GM18519 (cell line): Measurements from ENCODE around the gene POMGNT2.

ENCODE experiments used
- ATAC-seq: cut with Tn5 transposase; IDR thresholded peaks from one replicate; pipeline ENCODE4 v1.9.1; 2021; ENCODE audit warnings: mild to moderate bottlenecking, moderate library complexity; ENCODE audit not compliant: unreplicated experiment, low FRiP score

Gene POMGNT2

DNA sequence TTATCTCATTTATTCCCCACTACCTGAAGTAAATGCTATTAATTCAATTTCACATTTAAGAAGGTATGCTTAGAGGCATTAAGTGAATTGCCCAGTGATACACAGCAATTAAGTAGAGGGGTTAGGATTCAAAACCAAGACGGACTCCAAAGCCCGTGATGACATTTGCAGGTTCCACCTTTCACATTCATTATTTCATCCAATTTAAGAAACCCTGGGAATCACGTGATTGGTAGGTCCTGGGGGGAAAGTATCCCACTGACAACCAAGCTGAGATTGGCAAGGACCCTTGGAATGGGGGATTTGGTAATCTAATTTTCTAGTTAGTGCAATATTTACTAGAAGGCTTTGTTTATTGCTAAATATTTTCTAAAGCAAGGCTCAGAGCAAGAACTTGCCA lies 1.8 kb downstream of the POMGNT2 start:
- no peak for ATAC-seq

DNA sequence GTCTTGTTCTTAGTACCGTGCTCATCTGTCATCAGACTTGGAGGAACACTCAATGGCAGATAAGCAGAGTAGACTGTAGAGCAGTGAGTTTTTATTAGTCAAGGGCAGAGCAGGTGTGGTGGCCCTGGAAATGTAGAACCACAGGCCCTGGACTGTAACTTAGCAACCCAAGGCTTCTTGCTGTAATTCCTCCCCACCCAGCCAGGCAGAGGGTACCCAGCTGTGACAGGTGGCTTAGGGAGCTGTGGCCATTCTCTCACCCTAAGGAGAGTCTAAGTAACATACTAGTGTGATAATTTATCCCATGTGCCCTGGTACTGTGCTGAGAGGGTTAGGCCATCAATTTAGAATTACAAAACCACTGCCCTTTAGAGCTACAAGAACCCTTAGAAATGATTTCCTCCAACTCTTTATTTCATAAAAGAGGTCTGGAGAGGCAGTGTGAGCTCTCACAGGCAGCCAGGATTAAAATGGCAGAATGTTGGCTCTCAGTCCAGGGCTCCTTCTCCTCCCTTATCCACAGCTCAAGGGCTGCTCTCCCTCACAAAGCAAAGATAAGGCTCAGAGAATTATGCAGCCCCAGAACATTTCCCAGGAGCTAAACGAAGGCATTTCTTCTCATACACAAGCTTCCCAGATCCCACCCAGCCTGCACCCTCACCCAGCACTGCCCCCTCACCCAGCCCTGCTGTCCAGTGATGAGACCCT lies 3.0 kb downstream of the POMGNT2 start:
- no peak for ATAC-seq

DNA sequence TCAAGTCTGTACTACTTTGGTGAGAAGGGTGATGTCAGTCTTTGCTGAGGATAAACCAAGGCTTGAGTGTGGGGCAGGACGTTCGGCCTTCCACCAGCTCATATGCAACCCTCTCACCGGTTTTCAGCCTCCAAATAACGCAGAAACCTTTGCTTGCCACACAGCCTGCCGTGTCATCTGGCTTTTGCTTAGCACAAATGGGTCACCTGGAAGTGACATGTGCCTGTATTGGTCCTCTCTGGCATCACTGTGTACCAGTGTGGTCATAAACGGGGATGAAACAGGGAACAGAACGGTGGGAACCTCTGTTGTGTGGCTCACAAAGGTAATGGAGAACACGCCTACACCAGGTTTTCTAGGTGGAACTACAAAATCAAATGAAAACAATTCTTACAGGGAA lies 7.1 kb downstream of the POMGNT2 start:
- no peak for ATAC-seq

DNA sequence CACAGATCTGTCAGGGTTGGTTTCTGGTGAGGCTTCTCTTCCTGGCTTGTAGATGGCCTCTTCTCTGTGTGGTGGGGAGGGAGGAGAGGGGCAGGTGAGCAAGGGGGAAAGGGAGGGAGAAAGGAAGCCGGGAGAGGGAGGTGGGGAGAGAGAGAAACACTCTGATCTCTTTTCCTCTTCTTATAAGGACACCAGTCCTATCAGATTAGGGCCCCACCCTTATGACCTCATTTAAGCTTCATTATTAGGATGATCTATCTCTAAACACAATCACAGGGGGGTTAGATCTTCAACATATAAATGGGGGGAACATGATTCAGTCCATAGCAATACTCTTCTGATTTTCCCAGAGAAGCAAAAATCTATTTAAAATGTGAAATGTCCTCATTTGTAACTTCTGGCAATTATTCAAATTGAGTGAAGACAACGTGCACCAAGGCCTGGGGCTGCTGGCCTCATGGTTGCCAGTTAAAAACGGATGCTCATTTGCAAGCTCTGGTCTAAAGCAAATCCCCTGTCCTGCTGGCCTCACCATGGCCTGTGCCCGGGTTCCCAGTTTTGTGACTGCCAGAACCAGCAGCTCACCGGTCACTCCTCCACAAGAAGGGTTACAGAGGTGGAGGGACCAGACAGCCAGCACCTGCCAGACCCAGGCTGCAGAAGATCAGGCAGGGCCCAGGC lies 8.3 kb downstream of the POMGNT2 start:
- no peak for ATAC-seq

DNA sequence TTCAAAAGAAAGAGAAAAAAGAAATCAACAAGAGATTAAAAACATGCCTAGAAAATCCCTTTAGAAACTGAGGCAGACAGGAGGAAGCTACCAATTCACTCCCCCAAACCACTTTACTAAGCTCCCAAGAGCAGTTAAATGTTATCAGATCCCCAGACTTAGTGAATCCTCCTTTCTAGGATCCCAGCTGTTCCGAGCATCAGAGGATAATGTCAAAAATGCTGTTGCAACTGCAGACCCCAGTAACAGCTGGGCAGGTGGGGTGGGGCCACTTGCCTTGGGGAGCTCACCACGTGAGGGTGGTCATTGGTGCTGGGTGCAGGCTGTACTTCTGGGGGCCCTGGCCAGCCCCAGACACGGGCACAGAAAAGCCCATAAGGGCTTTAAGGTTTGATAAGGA lies 9.1 kb downstream of the POMGNT2 start:
- no peak for ATAC-seq

DNA sequence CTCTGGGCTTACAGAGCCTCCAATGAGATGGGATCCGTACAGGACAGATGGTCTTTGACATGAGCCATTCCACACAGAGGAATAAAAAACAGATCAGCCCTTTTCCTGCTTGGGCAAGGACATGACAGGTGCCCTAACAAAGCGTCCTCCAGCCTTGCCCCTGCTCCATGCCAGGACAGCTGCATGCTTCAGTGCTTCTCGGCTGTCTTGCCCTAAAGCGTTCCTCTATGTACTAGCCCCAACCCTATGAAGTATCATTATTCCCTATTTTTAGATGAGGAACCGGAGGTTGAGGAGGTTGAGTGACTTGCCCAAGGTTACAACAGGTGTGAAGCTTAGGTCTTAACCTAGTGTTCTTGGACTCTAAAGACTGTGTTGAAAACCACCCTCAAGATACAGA lies 10.5 kb downstream of the POMGNT2 start:
- no peak for ATAC-seq

DNA sequence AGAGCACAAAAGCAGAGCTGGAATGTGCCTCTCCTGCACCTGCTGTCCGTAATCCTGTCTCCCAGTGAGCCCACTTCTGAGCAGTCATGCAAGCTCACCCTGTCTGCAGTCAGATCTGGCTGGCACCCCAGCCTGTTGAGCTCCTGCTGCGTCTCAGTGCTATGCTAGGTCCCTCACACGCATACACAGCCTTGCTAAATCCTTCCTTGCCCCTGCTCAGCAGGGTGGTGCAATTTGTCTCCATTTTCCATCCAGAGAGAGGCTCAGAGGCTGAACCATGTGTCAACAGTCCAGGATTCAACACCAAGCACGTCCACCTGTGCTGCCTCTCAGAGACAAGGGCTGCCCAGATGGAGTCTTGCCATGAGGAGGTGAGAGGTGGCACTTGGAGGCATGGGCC lies 11.0 kb downstream of the POMGNT2 start:
- no peak for ATAC-seq

DNA sequence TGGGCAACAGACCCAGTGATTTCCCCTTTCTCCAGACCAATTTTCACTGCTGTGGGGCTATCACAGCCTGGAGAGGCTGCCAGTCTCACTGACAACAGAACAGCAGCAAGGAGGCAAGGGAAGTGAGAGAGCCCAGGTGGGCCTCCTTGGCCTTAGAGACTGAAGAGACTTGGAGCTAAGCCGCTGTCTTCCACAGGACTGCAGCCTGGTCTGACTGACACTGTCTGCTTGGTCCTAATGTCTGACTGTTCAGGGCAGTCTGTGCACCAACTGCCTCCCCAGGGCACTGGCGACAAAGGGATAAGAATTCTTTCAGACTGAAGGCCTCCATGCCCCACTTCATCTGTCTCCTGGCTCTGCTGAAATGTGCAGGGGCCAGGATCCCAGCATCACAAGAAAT lies 11.5 kb downstream of the POMGNT2 start:
- no peak for ATAC-seq

DNA sequence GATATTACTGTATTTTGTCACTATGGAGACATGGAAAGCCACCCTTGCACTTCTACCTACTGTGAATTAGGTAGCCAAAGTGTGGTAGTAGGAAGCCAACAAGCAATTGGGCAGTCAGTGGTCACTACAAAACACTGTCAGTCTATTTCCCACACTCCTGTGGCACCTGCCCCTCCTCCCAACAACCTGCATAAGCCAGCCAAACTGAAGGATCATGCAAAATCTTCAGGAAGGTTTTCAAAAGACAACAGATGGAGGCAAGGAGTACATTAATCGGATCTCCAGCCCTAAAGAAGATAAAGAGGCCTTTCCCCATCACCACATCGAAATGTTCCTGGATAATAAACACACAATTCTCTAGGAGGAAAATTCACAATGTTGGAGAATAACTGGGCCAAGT lies 11.9 kb downstream of the POMGNT2 start:
- ATAC-seq, result no peak

DNA sequence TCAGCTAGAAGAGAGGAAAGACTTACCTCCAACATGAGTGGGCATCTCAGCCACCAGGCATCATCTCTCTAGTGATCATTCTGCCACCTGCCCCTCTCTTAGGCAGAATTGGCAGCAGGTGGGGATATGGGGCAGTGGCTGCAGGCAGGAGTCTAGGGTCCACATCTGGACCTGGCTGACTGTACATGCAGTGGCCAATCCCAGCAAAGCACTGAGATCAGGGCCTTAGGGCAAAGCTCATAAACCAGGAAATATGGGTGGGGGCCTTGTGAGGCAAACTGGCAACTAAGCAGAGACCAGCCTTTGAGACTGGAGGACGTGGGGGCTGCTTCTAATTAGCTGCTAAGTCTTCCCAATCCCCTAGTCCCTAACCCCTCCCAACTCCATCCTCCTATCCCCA lies 12.9 kb downstream of the POMGNT2 start:
- ATAC-seq, result no peak

DNA sequence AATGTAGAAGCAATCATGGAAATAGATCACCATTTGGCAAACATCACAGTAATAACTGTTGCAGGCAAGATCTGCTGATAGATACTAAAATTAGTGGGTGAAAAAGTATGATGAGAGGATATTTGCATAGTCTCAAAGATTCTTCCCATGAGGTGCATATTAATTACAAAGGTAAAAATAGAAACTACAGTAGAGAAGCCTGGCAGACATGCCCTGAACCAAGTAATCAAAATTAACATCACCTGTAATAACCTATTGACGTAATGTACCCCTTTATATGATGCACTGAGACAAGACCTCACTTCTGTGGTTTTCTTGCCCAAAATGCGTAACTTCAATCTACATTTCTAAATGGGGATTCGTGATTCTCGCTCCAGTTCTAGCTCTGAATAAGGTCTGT lies 14.4 kb downstream of the POMGNT2 start:
- ATAC-seq, result no peak

DNA sequence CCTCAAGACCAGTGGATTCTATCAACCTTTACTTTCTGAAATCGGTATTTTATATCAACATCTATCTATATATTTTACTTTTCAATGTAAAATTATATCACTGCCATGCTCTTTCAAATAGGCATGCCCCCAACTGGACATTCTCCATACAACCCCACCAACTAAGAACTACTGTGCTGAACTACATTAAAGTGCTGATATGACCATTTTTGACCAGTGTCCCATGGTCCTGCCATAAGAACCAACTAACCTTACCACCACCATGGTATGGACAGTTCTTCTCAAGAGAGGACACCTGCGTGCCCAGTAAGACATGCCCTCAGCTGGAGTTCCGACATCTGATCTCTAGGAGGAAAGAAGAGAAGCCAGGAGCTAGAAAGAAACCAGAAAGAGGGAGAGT lies 15.6 kb downstream of the POMGNT2 start:
- ATAC-seq, result no peak

DNA sequence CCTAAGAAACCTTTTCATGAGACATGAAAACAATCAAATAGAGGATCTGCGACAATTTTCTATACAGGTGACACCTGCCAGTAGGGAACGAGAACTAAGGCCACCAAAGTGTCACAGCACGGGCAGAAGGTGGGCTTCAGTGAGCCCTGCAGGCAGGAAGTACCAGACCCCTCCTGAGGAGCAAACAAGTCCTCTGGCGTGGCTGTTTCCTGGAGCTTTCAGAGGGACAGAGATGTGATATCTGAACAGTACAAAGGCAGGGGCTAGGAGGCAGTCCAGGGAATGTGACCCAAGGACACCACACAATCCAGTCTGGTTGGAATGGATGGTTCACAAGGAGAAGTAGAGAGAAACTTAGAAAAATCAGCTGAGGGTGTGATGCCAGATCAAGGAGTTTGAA lies 16.8 kb downstream of the POMGNT2 start:
- no peak for ATAC-seq

DNA sequence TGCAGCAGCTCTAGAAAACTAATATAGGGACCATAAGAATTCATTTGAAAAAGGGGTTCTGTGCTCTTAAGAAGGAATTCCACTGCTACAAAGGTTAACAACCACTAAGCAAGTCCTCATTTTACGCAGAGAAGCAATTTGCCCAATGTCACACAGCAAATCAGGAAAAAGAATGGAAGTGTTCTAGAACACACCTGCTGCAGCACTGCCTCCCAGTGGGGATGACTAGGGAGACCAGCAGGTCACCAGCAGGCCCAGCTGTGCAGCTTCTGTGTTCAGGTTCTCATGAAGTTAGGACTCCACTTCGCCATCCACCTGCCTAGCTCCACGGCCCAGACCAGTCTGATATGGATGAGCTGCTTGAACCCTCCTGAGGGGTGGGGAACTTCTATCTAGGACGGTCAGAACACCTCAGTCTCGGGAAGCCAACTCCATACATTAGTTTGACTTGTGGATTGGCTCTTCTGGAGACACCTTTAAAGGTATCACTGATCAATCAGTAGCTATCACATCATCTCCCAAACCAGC lies 18.6 kb downstream of the POMGNT2 start:
- no peak for ATAC-seq

DNA sequence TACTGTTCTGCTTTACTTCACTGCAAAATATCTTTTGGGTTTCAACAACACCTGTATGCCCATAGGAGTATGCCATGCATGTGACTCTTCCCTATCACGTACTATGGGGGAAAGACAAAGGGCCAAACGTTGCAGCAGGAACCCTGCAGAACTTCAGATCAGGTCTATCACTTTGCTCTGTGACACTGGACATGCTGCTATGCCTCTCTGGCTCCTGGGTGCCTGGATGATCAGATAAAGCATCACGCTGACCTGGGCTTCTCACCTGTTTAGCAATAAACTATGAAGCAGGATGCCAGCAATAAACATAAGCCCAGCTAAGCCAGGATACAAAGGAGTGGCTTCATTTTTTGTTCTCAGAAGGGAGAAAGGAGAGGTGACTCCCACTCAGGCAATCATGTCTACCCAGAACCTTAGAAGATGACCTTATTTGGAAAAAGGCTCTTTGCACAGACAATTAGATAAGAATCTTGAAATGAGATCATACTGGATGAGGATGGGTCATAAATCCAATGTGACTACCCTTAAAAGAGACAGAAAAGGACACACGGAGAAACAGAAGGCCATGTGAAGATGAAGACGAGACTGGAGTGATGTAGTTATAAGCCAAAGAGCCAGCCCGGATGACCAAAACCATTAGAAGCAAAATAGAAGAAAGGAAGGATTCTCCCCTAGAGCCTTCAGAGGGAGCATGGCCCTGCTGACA lies 19.3 kb downstream of the POMGNT2 start:
- no peak for ATAC-seq

DNA sequence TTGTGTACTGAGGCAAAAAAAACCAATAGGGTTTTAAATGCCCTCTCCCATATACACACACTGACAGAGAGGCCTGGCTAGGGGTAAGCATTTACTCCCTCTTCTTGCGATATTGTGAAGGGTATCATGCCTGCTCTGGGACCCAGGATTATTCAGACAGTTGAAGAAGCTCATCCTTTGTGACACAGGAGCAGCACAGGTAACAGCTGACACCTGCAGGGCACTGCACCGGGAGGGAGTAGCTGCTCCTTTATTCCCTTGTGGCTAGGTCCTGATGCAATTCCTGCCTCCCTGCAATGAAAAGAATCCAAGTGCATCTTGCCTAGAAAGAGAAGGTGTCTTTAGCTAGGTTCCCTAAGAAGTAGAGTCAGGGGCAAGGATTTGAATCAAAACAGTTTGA lies 23.4 kb downstream of the POMGNT2 start:
- no peak for ATAC-seq

DNA sequence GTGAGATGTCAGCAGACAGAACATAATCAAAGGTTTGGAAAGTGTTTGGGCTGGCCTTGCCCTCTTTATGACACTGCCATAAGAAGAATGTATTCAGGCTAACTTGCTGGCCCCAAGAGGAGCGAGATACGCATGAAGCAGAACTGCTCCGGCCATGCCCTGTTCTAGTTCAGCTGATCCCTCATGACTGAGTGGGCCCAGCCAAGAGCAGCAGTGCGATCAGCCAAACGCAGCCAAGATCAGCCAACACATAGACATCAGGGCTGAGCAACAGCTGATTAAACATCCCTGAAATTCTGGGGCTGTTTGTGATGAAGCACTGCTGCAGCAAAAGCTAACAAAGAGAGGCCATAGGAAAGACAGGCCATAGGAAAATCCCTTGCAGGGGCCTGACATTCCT lies 24.1 kb downstream of the POMGNT2 start:
- no peak for ATAC-seq

DNA sequence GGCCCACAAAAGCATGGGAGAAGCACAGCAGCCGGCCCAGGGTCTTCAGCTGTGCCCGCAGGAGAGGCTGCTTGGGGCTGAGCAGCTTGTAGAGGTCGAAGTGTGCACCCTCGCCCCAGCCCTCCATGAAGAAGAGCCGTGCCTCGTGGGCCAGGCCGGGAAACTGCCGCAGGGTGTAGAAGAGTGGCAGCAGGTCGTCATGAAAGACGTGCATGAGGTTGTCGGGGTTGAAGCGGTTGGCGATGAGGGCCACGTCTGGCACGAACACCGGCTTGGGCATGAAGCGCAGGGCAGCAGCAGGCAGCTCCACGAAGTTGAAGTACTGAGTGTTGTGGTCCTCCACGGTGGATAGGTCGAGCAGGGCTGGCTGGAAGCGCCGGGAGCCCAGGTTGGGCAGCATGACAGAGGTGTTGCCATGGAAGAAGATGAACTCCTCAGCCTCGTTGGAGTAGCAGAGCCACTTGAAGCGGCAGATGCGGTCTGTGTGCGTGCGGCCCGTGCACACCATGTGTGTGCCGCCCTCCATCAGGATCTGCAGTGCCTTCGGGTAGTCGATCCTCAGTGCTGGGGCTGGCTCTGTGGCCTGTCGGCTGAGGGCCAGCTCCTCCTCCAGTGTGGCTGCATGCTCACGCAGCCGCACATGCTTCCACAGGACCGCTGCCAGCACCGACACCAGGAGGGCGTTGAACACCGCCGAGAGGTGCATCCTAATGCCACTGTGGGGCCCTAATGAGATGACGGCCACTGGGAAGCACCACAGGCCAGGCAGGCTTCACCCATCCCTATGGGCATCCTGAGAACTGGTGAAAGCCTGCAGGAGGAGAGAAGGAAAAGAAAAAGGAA lies 24.9 kb downstream of the POMGNT2 start:
- no peak for ATAC-seq

DNA sequence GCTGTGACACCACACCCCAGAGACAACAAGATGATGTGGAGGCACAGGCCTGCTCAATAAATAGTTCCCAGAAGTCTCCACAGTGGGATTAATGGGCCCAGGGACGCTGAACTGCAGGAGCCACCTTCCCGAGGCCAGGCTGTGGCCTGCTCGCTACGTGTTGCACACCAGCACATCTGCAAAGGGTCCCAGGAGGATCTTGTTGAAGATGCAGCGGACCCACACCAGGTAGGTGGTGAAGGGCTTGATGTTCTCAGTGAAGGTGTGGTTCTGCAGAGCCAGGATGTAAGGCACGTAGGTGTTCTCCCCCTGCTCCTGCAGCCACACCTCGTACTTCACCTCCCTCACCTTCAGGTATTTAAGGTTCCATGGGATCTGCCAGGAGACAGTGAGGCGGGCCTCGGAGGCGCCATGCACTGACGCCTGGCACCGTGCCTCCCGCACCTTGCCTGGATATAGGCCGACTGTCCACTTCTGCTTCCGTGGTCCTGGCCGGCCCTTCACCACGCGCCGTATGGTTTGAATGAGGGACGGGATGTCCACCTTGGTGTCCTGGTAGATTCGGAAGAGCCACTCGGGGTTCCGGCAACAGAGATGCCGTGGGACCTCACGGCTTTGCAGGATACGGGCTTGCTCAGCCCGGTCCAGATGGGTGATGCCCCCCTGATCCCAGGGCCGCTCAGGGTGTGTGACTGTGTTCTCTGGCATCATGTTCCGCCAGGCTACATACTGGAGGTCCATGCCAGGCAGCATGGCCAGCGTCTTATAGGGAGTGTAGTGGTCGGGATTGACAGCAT lies 26.1 kb downstream of the POMGNT2 start:
- no peak for ATAC-seq

DNA sequence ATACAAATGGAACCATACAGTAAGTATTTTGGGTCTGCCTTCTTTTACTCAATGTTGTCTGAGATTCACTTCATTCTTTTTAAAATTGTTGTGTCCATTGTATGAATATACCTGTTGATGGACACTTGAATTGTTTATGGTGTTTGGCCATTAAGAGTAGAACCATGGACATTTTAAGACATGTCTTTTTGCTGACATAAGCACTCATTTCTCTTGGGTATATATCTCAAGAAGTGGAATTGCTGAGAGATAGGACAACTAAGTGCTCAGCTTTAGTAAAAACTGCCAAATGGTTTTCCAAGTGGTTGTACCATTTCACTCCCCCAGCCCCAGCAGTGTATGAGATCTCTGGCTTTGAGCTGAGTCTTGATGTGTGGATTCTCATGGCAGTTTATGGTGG lies 28.2 kb downstream of the POMGNT2 start:
- no peak for ATAC-seq
